Ascending aorta (tissue), 2 donors: ENCODE measurements around the gene CHSY1. TPM values are rescaled to one million over a fixed set of nuclear protein-coding genes. Genes with fewer than 3 reads are reported as not detected.
A peak's percentile ranks its signal among the peaks of the same experiment; 100 is the strongest.

ENCODE experiments used
- DNase-seq, 2 donors: peaks; one replicate each; pipeline ENCODE4 v3.0.0-alpha.2; 2019; ENCODE audit warnings: low spot score in 2 of 2
- H3K27ac ChIP-seq, 2 donors: fragments of 200-600 bp; sonication (generic); one replicate each; pipeline ENCODE4 v1.5.1; 2016 to 2017; ENCODE audit warnings: mild to moderate bottlenecking in 1 of 2
- H3K27me3 ChIP-seq: fragments of 200-600 bp; sonication (generic); one replicate; pipeline ENCODE4 v1.5.1; 2017
- H3K36me3 ChIP-seq, 2 donors: fragments of 200-600 bp; sonication (generic); one replicate each; pipeline ENCODE4 v1.5.1; 2016
- H3K4me1 ChIP-seq, 2 donors: fragments of 200-600 bp; sonication (generic); one replicate each; pipeline ENCODE4 v1.5.1; 2016 to 2017; ENCODE audit warnings: mild to moderate bottlenecking in 1 of 2
- H3K4me3 ChIP-seq, 2 donors: fragments of 200-600 bp; sonication (generic); one replicate each; pipeline ENCODE4 v1.5.1; 2016 to 2017; ENCODE audit warnings: mild to moderate bottlenecking in 1 of 2
- H3K9me3 ChIP-seq, 2 donors: fragments of 200-600 bp; sonication (generic); one replicate each; pipeline ENCODE4 v1.5.1; 2016
- intact Hi-C: fragments of 100-400 bp; cut with DNase I; formaldehyde crosslinking; loops from one replicate; pipeline ENCODE4 v1.15.1; 2023
- total RNA-seq: library from RNA; depleted of rRNA; stranded (reverse); fragments of >200 nt; gene quantifications from one replicate; pipeline ENCODE4 v1.1.0, GENCODE V29; 2016
- TF ChIP-seq, protein P1 (sequence below), 3 experiments: fragments of 200-600 bp in 2 of 3; fragments of 450-650 bp in 1 of 3; sonication (generic) in 2 of 3; IDR thresholded peaks; one replicate each; pipeline ENCODE4 v1.5.1; 2016 to 2019; ENCODE audit warnings: antibody characterized with exemption in 3 of 3, mild to moderate bottlenecking in 1 of 3, moderate library complexity in 1 of 3

Gene CHSY1
- total RNA-seq, 1 donor from 2014 or later, result 47.4 TPM

- H3K36me3 ChIP-seq, result no peaks in the 10 kb centered on the region
- TF ChIP-seq, protein P1, sequence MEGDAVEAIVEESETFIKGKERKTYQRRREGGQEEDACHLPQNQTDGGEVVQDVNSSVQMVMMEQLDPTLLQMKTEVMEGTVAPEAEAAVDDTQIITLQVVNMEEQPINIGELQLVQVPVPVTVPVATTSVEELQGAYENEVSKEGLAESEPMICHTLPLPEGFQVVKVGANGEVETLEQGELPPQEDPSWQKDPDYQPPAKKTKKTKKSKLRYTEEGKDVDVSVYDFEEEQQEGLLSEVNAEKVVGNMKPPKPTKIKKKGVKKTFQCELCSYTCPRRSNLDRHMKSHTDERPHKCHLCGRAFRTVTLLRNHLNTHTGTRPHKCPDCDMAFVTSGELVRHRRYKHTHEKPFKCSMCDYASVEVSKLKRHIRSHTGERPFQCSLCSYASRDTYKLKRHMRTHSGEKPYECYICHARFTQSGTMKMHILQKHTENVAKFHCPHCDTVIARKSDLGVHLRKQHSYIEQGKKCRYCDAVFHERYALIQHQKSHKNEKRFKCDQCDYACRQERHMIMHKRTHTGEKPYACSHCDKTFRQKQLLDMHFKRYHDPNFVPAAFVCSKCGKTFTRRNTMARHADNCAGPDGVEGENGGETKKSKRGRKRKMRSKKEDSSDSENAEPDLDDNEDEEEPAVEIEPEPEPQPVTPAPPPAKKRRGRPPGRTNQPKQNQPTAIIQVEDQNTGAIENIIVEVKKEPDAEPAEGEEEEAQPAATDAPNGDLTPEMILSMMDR (IDR thresholded peaks at IDR 0.05), result no peak
- H3K27ac ChIP-seq, result peak overlapping the region; percentile 37 to 45
These were observed 41.8 kb downstream of the CHSY1 start for GRCh38 chr15:101210058-101210457.

DNA sequence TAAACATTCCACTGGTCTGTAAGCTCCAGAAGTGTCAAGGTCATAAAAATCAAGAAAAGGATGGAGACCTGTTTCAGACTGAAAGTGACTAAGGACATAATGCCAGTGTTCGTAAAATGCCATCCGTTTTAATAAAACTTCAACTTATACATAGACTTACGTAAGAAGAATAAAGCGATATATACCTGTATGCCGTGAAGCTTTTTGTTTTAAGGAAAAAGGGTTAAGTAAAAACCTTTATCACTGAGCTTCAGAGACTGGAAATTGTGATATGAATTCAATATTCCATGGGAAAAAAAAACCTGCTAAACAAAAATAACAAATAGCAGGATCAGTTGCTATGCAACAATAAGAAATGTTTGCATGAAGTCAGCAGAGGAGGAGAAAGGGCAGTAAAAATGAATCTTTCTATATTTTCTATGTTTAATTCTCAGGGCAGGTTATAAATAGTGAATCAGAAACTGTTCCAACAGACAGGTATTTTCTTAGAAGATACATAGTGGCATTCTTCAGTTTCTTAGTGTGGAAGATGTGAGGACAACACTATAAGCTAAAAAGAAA is 42.5 kb downstream of the CHSY1 start:
- no peak overlapping the region for H3K4me3 ChIP-seq
- intact Hi-C loops, result no loop called here
- H3K36me3 ChIP-seq, result no peaks in the 10 kb centered on the region
- peak overlapping the region; percentile 37 to 45 for H3K27ac ChIP-seq
- no peaks in the 10 kb centered on the region for H3K9me3 ChIP-seq
- no peaks in the 10 kb centered on the region for H3K27me3 ChIP-seq
- TF ChIP-seq, protein P1 (IDR thresholded peaks at IDR 0.05), result no peak
- no peak for DNase-seq
- peaks cover 5 to 52% of the 10 kb centered on the region in 2 donors for H3K4me1 ChIP-seq

More at GRCh38 chr15:101210058-101210457, 41.8 kb downstream of the CHSY1 start:
- Histone ChIP-seq H3K27me3 (no peaks in the 10 kb centered on the region), H3K4me3 (no peak overlapping the region), H3K4me1 (peaks cover 5 to 50% of the 10 kb centered on the region in 2 donors), H3K9me3 (no peaks in the 10 kb centered on the region)
- no peak for DNase-seq
- intact Hi-C loops, result no loop called here

DNA sequence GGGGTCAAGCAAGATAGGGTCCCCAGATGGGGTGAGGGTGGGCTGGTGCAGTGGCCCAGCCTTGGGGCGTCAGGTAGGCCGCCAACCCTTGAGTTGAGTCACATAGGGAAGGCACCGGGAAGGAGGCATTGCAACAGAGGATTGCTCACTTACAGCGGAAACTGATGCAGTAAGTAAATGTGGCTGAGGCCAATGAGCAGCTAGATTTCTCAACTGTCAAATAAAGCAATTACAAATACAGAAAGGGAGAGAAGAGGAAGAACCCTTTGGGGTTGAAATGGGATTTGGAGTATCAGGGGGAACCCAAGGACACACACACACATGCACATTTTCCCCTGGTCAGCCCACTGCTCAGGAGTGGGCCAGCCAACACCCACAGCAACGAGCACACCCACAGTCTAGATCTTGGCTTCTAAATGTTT is 44.0 kb downstream of the CHSY1 start:
- H3K36me3 ChIP-seq, result no peaks in the 10 kb centered on the region
- H3K27me3 ChIP-seq, result no peaks in the 10 kb centered on the region
- intact Hi-C loops, result loop anchor here (2.0 kb wide), 1 partner anchor 39 kb away; no protein-coding TSS in a partner anchor
- no peaks in the 10 kb centered on the region for H3K9me3 ChIP-seq
- peak in 1 of 2 donors; percentile 82 for DNase-seq
- peak overlapping the region; percentile 45 to 66 for H3K27ac ChIP-seq
- no peak overlapping the region for H3K4me3 ChIP-seq
- TF ChIP-seq, protein P1 (IDR thresholded peaks at IDR 0.05), result no peak
- H3K4me1 ChIP-seq, result peaks cover 7 to 60% of the 10 kb centered on the region in 2 donors

GRCh38 chr15:101206176-101206591 is 45.7 kb downstream of the CHSY1 start:
- intact Hi-C loops, result loop anchor here (2.0 kb wide), 1 partner anchor 41 kb away; no protein-coding TSS in a partner anchor
- Histone ChIP-seq H3K9me3 (no peaks in the 10 kb centered on the region), H3K4me3 (peak overlapping the region in 1 of 2 donors; percentile 22), H3K36me3 (no peaks in the 10 kb centered on the region), H3K4me1 (peaks cover 12 to 66% of the 10 kb centered on the region in 2 donors), H3K27me3 (no peaks in the 10 kb centered on the region), H3K27ac (peak overlapping the region; percentile 45 to 54)
- TF ChIP-seq, protein P1 (IDR thresholded peaks at IDR 0.05), result no peak
- peak in 1 of 2 donors; percentile 85 for DNase-seq

DNA sequence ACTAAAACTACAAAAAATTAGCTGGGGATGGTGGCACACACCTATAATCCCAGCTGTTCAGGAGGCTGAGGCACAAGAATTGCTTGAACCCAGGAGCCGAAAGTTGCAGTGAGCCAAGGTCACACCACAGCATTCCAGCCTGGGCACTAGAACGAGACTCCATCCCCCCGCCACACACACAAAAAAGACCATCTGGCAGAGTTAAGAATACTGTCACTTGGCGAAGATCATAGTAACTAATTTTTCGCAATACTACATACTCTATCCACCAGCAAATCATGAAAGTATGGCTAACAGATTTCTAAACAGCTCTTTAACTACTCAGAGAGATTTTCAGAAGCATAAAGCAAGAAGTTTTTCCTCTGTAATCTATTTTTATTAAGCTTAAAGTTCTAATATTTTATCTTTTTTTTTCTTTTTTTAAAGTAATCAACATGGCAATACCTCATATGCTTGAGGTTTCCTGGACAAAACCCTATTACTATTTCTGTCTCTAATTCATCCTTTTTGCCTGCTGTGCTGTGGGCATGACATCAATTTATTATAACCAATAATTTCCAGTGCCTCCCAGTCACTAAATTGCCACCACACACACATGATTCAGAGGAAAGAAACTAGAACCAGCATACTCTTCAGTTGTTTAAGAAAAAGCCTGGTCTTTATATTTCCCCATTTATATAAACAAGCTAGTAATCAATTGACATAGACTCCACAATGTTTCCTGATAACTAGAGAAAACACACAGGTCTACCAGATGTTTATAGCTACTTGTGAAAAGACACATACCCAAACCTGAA is 46.9 kb downstream of the CHSY1 start:
- no peak for DNase-seq
- Histone ChIP-seq H3K36me3 (no peaks in the 10 kb centered on the region), H3K4me1 (peaks cover 23 to 71% of the 10 kb centered on the region in 2 donors), H3K9me3 (no peaks in the 10 kb centered on the region), H3K4me3 (no peak overlapping the region), H3K27me3 (no peaks in the 10 kb centered on the region), H3K27ac (peak overlapping the region in 1 of 2 donors; percentile 45)
- TF ChIP-seq, protein P1 (IDR thresholded peaks at IDR 0.05), result no peak
- intact Hi-C loops, result loop anchor here (5.0 kb wide), 1 partner anchor 78 kb away; no protein-coding TSS in a partner anchor
